B cell (primary cell): Measurements from ENCODE around the gene EFR3B. TPM values are rescaled to one million over a fixed set of nuclear protein-coding genes. Genes with fewer than 3 reads are reported as not detected.

Source experiments
- ATAC-seq: fragments of 200-7000 bp; cut with Tn5 transposase; one replicate; pipeline ENCODE4 v1.10.0; 2021; ENCODE audit warnings: low read depth, mild to moderate bottlenecking, moderate number of reproducible peaks, moderate library complexity
- CTCF ChIA-PET: fragments of 350-600 bp; sonication (Branson Sonifier 250); formaldehyde crosslinking; loops from one replicate; lab custom pipeline; 2021; ENCODE audit warnings: antibody characterized with exemption, inconsistent platforms; lab: Charles Lee
- POLR2A ChIA-PET: fragments of 350-600 bp; sonication (Branson Sonifier 250); formaldehyde crosslinking; loops from one replicate; lab custom pipeline; 2021; ENCODE audit warnings: antibody characterized with exemption; lab: Charles Lee
- DNase-seq: peaks from one replicate; pipeline ENCODE4 v3.0.0; 2013
- H2AFZ ChIP-seq: 2 replicates; pipeline ENCODE4 v1.6.1; 2012; ENCODE audit warnings: mild to moderate bottlenecking, low read depth, low read length; ENCODE audit not compliant: insufficient read depth, poor library complexity, severe bottlenecking
- H3K27ac ChIP-seq, 2 donors: 1 replicate in 1 of 2; 2 replicates in 1 of 2; pipeline ENCODE4 v1.5.1; 2012 to 2013; ENCODE audit warnings: low read length in 2 of 2, mild to moderate bottlenecking in 2 of 2, moderate library complexity in 1 of 2
- H3K27me3 ChIP-seq, 4 experiments: fragments of 200-600 bp in 1 of 4; sonication (generic) in 1 of 4; replicated peaks in 1 of 4; 1 replicate in 2 of 4; 2 replicates in 2 of 4; pipeline versions ENCODE4 v1.6.1 to v1.7.0; 2013 to 2016; ENCODE audit warnings: low read length in 3 of 4, mild to moderate bottlenecking in 2 of 4, mixed read lengths in 1 of 4, moderate library complexity in 1 of 4; ENCODE audit not compliant: insufficient read depth in 4 of 4, control insufficient read depth in 3 of 4; ENCODE audit errors: control extremely low read depth in 1 of 4
- H3K36me3 ChIP-seq, 2 experiments: replicated peaks in 1 of 2; 1 replicate in 1 of 2; 2 replicates in 1 of 2; pipeline versions ENCODE4 v1.6.1 to v1.7.1; 2013; ENCODE audit warnings: low read length in 1 of 2; ENCODE audit not compliant: insufficient read depth in 2 of 2, control insufficient read depth in 1 of 2; ENCODE audit errors: control extremely low read depth in 1 of 2, extremely low read depth in 1 of 2
- H3K4me1 ChIP-seq, 2 donors: fragments of 200-600 bp in 1 of 2; sonication (generic) in 1 of 2; 1 replicate in 1 of 2; 2 replicates in 1 of 2; pipeline versions ENCODE4 v1.5.1 to v1.6.1; 2013 to 2017; ENCODE audit warnings: low read length in 2 of 2; ENCODE audit not compliant: control insufficient read depth in 2 of 2, insufficient read depth in 2 of 2
- H3K4me2 ChIP-seq: replicated peaks from 2 replicates; pipeline ENCODE3; 2012; ENCODE audit warnings: mild to moderate bottlenecking, low read depth, low read length; ENCODE audit not compliant: poor library complexity, severe bottlenecking
- H3K4me3 ChIP-seq, 5 experiments: fragments of 200-600 bp in 1 of 5; sonication (generic) in 1 of 5; 1 replicate in 3 of 5; 2 replicates in 2 of 5; pipeline versions ENCODE4 v1.5.1 to v1.7.0; 2011 to 2016; ENCODE audit warnings: low read length in 4 of 5, mild to moderate bottlenecking in 4 of 5, low read depth in 2 of 5, control low read depth in 1 of 5, moderate library complexity in 1 of 5; ENCODE audit not compliant: insufficient read depth in 1 of 5; ENCODE audit errors: control extremely low read depth in 1 of 5, extremely low read depth in 1 of 5
- H3K79me2 ChIP-seq: fragments of 200-600 bp; sonication (generic); one replicate; pipeline ENCODE4 v1.6.0; 2016; ENCODE audit warnings: low read length; ENCODE audit not compliant: control insufficient read depth, insufficient read depth
- H3K9ac ChIP-seq: fragments of 200-600 bp; sonication (generic); 2 replicates; pipeline ENCODE4 v1.6.1; 2017; ENCODE audit warnings: mild to moderate bottlenecking, low read length, moderate library complexity
- H3K9me3 ChIP-seq, 3 donors: one replicate each; pipeline versions ENCODE4 v1.6.1 to v1.7.1; 2013; ENCODE audit warnings: low read length in 2 of 3; ENCODE audit not compliant: control insufficient read depth in 2 of 3, insufficient read depth in 1 of 3; ENCODE audit errors: control extremely low read depth in 1 of 3
- H4K20me1 ChIP-seq: 2 replicates; pipeline ENCODE4 v1.6.0; 2012; ENCODE audit warnings: mild to moderate bottlenecking, low read length; ENCODE audit not compliant: insufficient read depth, control insufficient read depth, poor library complexity, severe bottlenecking
- H3K27ac Mint-ChIP-seq: one replicate; pipeline ENCODE4 v1.8.0; 2021; ENCODE audit warnings: mixed read lengths
- H3K27me3 Mint-ChIP-seq: one replicate; pipeline ENCODE4 v1.8.0; 2021; ENCODE audit warnings: mixed read lengths
- H3K4me1 Mint-ChIP-seq: one replicate; pipeline ENCODE4 v1.8.0; 2021; ENCODE audit warnings: mixed read lengths
- H3K4me3 Mint-ChIP-seq: one replicate; pipeline ENCODE4 v1.8.0; 2021; ENCODE audit warnings: mixed read lengths
- H3K9me3 Mint-ChIP-seq: one replicate; pipeline ENCODE4 v1.8.0; 2022; ENCODE audit warnings: mixed read lengths; ENCODE audit not compliant: insufficient read depth
- EZH2 ChIP-seq: IDR thresholded peaks from 2 replicates; pipeline ENCODE4 v1.6.1; 2012; ENCODE audit warnings: borderline replicate concordance, low read depth, mild to moderate bottlenecking, moderate library complexity, low read length; ENCODE audit not compliant: insufficient read depth, poor library complexity, severe bottlenecking
- WGBS: methylation state at CpG from one replicate; pipeline ENCODE4 v1.1.5; 2013; ENCODE audit warnings: missing lambda C conversion rate; ENCODE audit not compliant: insufficient coverage; 5-methylcytosine and 5-hydroxymethylcytosine counted together
- intact Hi-C: fragments of 100-400 bp; cut with micrococcal nuclease; formaldehyde crosslinking; loops from one replicate; pipeline ENCODE4 v1.10.0; 2022
- polyA plus RNA-seq: library from polyadenylated mRNA; depleted of rRNA; stranded (reverse); fragments of >200 nt; gene quantifications from 2 replicates; pipeline ENCODE4 v1.2.3, GENCODE V29; 2012
- total RNA-seq, 2 donors: library from RNA; stranded (reverse); fragments of 120-200 nt in 1 of 2; gene quantifications; 1 replicate in 1 of 2; 2 replicates in 1 of 2; pipeline versions ENCODE4 v1.2.3 to v1.2.4, GENCODE V29; 2013 to 2022
- TF ChIP-seq, protein P1 (sequence below): fragments of 200-600 bp; IDR thresholded peaks from one replicate; pipeline ENCODE4 v1.8.0; 2022; ENCODE audit warnings: antibody characterized with exemption, mild to moderate bottlenecking

EFR3B gene
- total and polyA plus RNA-seq, 2 donors (not counting 1 experiment from before 2014, with no cell fraction given) = 0.15 TPM; not detected in 1

DNA sequence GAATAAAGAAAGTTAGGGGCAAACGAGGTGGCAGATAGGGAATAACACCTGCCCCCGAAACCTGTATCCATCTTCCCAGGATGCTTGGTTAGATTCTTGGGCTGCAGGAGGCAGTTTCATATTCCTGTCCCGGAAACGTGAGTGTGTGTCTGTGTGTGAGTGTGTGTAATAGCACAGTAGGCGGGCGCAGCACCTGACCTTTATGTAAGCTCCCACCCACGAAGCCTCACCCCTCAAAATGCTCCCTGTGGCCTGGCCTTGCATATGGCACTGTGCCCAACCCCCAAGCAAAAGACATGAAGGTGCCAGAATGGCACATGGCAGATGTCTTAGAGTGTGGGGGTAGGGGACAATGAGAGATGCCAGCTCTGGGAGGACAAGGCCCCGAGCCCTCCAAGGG is 48.9 kb downstream of the EFR3B start:
- no peaks in the 10 kb centered on the region for H3K36me3 ChIP-seq
- no peaks in the 10 kb centered on the region for H3K9me3 Mint-ChIP-seq
- no peaks in the 10 kb centered on the region for H3K4me1 ChIP-seq

DNA sequence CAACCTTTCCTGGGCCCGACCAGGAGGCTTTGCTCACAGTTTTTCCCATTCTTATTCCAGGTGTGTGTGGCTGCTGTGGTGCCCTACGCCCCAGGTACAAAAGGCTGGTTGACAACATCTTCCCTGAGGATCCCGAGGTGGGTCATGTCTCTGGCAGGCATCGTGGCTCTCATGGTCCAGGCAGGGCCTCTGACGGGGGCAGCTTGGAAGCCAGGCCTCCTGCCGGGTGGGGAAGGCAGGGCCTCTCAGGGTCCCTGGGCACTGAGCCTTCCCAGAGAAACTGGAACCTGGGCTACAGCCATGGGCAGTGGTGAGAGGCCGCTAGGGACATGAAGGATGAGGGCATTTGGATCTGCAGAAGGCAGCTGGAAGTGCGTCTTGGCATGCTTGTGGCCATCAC is 49.4 kb downstream of the EFR3B start:
- H2AFZ ChIP-seq = no peak overlapping the region
- no peaks in the 10 kb centered on the region for H3K9me3 Mint-ChIP-seq
- no peak overlapping the region for H3K27ac ChIP-seq
- H3K4me3 Mint-ChIP-seq = no peak overlapping the region
- no peak overlapping the region for H3K4me2 ChIP-seq
- H3K9ac ChIP-seq = no peak overlapping the region
- intact Hi-C loops = no loop called here
- no peaks in the 10 kb centered on the region for H3K9me3 ChIP-seq
- DNase-seq (no peak), ATAC-seq (no peak)
- no peaks in the 10 kb centered on the region for H3K4me1 ChIP-seq
- ChIA-PET POLR2A (no interaction called here), CTCF (no interaction called here)
- TF ChIP-seq, protein P1, sequence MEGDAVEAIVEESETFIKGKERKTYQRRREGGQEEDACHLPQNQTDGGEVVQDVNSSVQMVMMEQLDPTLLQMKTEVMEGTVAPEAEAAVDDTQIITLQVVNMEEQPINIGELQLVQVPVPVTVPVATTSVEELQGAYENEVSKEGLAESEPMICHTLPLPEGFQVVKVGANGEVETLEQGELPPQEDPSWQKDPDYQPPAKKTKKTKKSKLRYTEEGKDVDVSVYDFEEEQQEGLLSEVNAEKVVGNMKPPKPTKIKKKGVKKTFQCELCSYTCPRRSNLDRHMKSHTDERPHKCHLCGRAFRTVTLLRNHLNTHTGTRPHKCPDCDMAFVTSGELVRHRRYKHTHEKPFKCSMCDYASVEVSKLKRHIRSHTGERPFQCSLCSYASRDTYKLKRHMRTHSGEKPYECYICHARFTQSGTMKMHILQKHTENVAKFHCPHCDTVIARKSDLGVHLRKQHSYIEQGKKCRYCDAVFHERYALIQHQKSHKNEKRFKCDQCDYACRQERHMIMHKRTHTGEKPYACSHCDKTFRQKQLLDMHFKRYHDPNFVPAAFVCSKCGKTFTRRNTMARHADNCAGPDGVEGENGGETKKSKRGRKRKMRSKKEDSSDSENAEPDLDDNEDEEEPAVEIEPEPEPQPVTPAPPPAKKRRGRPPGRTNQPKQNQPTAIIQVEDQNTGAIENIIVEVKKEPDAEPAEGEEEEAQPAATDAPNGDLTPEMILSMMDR = no peak
- TF ChIP-seq EZH2 = no peak
- H3K27ac Mint-ChIP-seq = no peak overlapping the region
- H3K4me3 ChIP-seq = no peak overlapping the region
- H3K4me1 Mint-ChIP-seq = no peaks in the 10 kb centered on the region
- peaks cover 10% of the 10 kb centered on the region for H3K27me3 Mint-ChIP-seq
- H4K20me1 ChIP-seq = no peaks in the 10 kb centered on the region
- H3K27me3 ChIP-seq = no peaks in the 10 kb centered on the region
- H3K36me3 ChIP-seq = no peaks in the 10 kb centered on the region
- no peaks in the 10 kb centered on the region for H3K79me2 ChIP-seq
- 90% methylated on average over 8 of the region's 8 CpGs for WGBS

More for the DNA sequence above, 48.9 kb downstream of the EFR3B start:
- Histone ChIP-seq H3K4me2 (no peak overlapping the region), H3K9me3 (no peaks in the 10 kb centered on the region), H3K9ac (no peak overlapping the region), H3K4me3 (no peak overlapping the region), H3K79me2 (no peaks in the 10 kb centered on the region), H3K27ac (no peak overlapping the region), H3K27me3 (no peaks in the 10 kb centered on the region), H2AFZ (no peak overlapping the region), H4K20me1 (no peaks in the 10 kb centered on the region)
- intact Hi-C loops = no loop called here
- no peak for TF ChIP-seq EZH2
- TF ChIP-seq, protein P1 = no peak
- Mint-ChIP-seq H3K27me3 (peaks cover 10% of the 10 kb centered on the region), H3K4me1 (no peaks in the 10 kb centered on the region), H3K27ac (no peak overlapping the region), H3K4me3 (no peak overlapping the region)
- ATAC-seq (no peak), DNase-seq (no peak)
- WGBS = 48% methylated on average over 2 of the region's 8 CpGs
- ChIA-PET POLR2A (no interaction called here), CTCF (no interaction called here)
